GM12892 (cell line): ENCODE data around the gene FAM163B.

ENCODE experiments used
- DNase-seq: peaks from one replicate; pipeline ENCODE4 v3.0.0; 2011; ENCODE audit not compliant: insufficient read length
- FAIRE-seq: peaks from 2 replicates; lab custom pipeline; 2011; peaks lifted over from hg19 to GRCh38; lab: Jason Lieb, UNC
- POLR2A ChIP-seq: IDR thresholded peaks from 2 replicates; pipeline ENCODE4 v1.6.1; 2011; ENCODE audit warnings: low read depth, low read length, control low read depth
- POLR2AphosphoS5 ChIP-seq: IDR thresholded peaks from 2 replicates; pipeline ENCODE4 v1.6.1; 2011; ENCODE audit warnings: low read depth, low read length, control low read depth
- TAF1 ChIP-seq: IDR thresholded peaks from 2 replicates; pipeline ENCODE4 v1.6.1; 2011; ENCODE audit warnings: low read depth, mild to moderate bottlenecking, control low read depth, low read length, borderline replicate concordance

FAM163B gene

DNA sequence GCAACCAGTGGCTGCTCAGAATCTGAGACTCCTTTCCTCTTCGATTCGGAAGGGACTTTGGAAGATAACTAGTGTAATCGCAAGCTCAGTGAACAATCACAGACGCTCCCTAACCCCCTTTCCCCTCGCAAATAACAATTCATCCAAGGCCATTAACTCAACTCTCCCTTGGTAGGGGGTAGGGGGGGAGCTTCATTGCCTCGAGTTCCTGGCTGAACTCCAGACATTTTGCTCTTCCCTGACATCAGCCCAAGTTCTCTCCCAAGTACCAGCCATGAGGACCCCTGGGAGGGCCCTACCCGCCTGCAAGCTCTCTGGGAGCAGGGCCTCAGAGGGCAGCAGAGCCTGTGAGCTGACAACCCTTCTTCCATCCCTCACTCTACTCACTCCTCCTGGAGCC lies 8.4 kb downstream of the FAM163B start:
- DNase-seq (no peak), FAIRE-seq (no peak)
- TF ChIP-seq POLR2A (no peak), POLR2AphosphoS5 (no peak), TAF1 (no peak)

DNA sequence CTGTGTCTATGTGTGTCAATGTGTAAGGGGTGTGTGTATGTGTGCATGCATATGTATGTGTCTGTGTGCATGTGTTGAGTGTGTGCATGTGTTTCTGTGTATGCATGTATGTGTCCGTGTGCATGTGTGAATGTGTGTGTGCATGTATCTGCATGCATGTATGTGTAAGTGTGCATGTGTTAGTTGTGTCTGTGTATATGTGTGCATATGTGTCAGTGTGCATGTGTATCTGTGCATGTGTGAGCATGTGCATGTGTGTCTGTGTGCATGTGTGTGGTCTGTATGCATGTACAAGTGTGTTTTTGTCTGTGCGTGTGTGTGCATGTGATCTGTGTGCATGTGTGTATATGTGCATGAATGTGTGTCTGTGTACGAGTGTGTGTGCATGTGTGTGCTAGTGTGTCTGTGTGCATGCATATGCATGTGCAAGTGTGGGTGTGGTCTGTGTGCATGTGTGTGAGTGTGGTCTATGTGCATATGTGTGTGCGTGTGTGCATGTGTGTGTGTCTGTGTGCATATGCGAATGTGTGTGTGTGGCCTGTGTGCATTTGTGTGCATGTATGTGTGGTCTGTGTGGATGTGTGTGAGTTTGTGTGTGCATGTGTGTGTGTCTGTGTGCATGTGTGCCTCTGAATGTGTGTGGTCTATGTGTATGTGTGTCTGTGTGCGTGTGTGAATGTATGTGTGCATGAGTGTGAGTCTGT lies 9.6 kb downstream of the FAM163B start:
- no peak for FAIRE-seq
- no peak for DNase-seq

GRCh38 chr9:133598978-133599377 lies 10.2 kb downstream of the FAM163B start:
- no peak for TF ChIP-seq TAF1
- no peak for TF ChIP-seq POLR2AphosphoS5
- TF ChIP-seq POLR2A: no peak
- DNase-seq (no peak), FAIRE-seq (no peak)

More for the DNA sequence above, 9.6 kb downstream of the FAM163B start:
- TF ChIP-seq POLR2A (no peak), POLR2AphosphoS5 (no peak), TAF1 (no peak)

DNA sequence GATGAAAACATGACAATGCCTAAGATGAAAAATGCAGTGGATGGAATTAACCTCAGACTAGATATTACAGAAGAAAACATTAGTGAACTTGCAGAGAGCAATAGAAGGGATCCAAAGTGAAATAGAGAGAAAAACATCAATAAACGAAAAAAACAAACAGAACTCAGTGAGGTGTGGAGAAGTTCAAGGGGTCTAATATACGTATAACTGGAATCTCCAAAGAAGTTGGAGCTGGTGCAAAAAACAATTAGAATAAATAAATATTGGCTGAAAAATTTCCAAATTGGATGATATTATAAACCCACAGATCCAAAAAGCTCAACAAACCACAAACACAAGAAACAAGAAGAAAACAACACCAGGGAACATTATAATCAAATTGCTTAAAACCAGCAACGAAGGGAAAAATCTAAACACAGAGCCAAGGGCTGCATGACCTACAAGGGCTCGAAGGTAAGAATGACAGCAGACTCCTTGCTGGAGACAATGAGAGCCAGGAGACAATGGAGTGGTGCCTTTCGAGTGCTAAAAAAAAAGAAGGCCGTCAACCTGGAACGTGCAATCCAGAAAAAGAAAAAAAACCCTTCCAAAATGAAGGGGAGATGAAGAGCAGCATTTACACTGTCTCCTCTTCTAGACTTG lies 11.8 kb downstream of the FAM163B start:
- TF ChIP-seq POLR2A (no peak), POLR2AphosphoS5 (no peak)
- DNase-seq (no peak), FAIRE-seq (no peak)

GRCh38 chr9:133595910-133596309 lies 13.3 kb downstream of the FAM163B start:
- TF ChIP-seq POLR2AphosphoS5 (no peak), TAF1 (no peak), POLR2A (no peak)
- DNase-seq (no peak), FAIRE-seq (no peak)

DNA sequence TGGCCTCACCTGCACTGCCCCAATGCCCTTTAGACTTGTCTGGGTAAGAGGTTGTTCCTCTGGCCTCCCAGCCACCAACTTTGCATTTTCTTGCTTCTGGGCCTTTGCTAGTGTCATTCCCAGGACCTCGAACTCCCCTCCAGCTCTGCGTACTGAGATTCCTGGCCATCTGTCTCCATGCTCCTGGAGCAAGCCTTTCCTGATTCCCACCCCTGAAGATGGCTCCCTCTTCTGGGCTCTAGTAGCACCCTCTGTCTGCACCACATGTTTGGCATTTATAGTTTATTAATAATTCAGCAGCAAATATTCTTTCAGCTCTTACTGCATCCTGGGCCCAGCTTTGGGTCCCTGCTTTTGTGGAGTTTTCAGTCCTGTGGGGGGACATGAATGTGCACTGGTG lies 14.9 kb downstream of the FAM163B start:
- TF ChIP-seq POLR2A: no peak
- no peak for TF ChIP-seq TAF1
- TF ChIP-seq POLR2AphosphoS5: no peak
- no peak for DNase-seq
- FAIRE-seq: no peak

- FAIRE-seq: no peak
- no peak for DNase-seq
- TF ChIP-seq POLR2A (no peak), POLR2AphosphoS5 (no peak), TAF1 (no peak)
Measured at GRCh38 chr9:133593587-133594253, 15.5 kb downstream of the FAM163B start.

GRCh38 chr9:133592731-133593409 lies 16.3 kb downstream of the FAM163B start:
- TF ChIP-seq TAF1: no peak
- no peak for TF ChIP-seq POLR2A
- TF ChIP-seq POLR2AphosphoS5: no peak
- DNase-seq: no peak

GRCh38 chr9:133591985-133592384 lies 17.2 kb downstream of the FAM163B start:
- TF ChIP-seq POLR2A (no peak), POLR2AphosphoS5 (no peak), TAF1 (no peak)
- DNase-seq (no peak), FAIRE-seq (no peak)

More at GRCh38 chr9:133592731-133593409, 16.3 kb downstream of the FAM163B start:
- no peak for FAIRE-seq

- DNase-seq: no peak
- TF ChIP-seq TAF1: no peak
- no peak for TF ChIP-seq POLR2AphosphoS5
- no peak for TF ChIP-seq POLR2A
- FAIRE-seq: no peak
Measured at GRCh38 chr9:133591116-133591910, 17.9 kb downstream of the FAM163B start.
